ENCODE data around the gene C17orf78. TPM values are rescaled to one million over a fixed set of nuclear protein-coding genes. Genes with fewer than 3 reads are reported as not detected.
"Not testable (repeated sequence)": the region's sequence is repeated elsewhere in the genome, so short reads cannot be mapped to it uniquely, and the experiment has no call there.

The C17orf78 gene
- total and polyA plus RNA-seq, 12 donors, result not detected

GRCh38 chr17:37392024-37392590, 16.3 kb downstream of the C17orf78 start:
- Histone ChIP-seq H3K36me3 (replicated peaks in 1 of 2) (no peaks in the 10 kb centered on the region), H3K9me3 (replicated peaks in 1 of 3) (no peaks in the 10 kb centered on the region), H3K4me1 (replicated peaks in 1 of 2) (no peaks in the 10 kb centered on the region), H3K27ac (no peak overlapping the region), H3K27me3 (no peaks in the 10 kb centered on the region), H3K4me3 (no peak overlapping the region)
- DNase-seq, result no peak
- intact Hi-C loops (cut with DNase I), result no loop called here
- 72 to 80% (median 74%) methylated on average over 3 of the region's 3 CpGs for WGBS, 4 donors
- no peak for TF ChIP-seq POLR2A (IDR thresholded peaks at IDR 0.05)
- TF ChIP-seq, protein P1, sequence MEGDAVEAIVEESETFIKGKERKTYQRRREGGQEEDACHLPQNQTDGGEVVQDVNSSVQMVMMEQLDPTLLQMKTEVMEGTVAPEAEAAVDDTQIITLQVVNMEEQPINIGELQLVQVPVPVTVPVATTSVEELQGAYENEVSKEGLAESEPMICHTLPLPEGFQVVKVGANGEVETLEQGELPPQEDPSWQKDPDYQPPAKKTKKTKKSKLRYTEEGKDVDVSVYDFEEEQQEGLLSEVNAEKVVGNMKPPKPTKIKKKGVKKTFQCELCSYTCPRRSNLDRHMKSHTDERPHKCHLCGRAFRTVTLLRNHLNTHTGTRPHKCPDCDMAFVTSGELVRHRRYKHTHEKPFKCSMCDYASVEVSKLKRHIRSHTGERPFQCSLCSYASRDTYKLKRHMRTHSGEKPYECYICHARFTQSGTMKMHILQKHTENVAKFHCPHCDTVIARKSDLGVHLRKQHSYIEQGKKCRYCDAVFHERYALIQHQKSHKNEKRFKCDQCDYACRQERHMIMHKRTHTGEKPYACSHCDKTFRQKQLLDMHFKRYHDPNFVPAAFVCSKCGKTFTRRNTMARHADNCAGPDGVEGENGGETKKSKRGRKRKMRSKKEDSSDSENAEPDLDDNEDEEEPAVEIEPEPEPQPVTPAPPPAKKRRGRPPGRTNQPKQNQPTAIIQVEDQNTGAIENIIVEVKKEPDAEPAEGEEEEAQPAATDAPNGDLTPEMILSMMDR (IDR thresholded peaks at IDR 0.05), result no peak

- no peak for DNase-seq
- no peak overlapping the region for H3K4me3 ChIP-seq
- H3K4me1 ChIP-seq (replicated peaks in 1 of 2), result no peaks in the 10 kb centered on the region
- intact Hi-C loops (cut with DNase I), result no loop called here
- whole genome bisulfite sequencing, 4 donors, result 91 to 95% (median 93%) methylated on average over 6 to 7 of the region's 7 CpGs
- no peaks in the 10 kb centered on the region for H3K36me3 ChIP-seq (replicated peaks in 1 of 2)
- no peak overlapping the region for H3K27ac ChIP-seq
- no peaks in the 10 kb centered on the region for H3K9me3 ChIP-seq (replicated peaks in 1 of 3)
- H3K27me3 ChIP-seq, result no peaks in the 10 kb centered on the region
- TF ChIP-seq, protein P1 (IDR thresholded peaks at IDR 0.05), result no peak
- TF ChIP-seq POLR2A (IDR thresholded peaks at IDR 0.05), result no peak
These were observed 17.6 kb downstream of the C17orf78 start for GRCh38 chr17:37393352-37393751.

DNA sequence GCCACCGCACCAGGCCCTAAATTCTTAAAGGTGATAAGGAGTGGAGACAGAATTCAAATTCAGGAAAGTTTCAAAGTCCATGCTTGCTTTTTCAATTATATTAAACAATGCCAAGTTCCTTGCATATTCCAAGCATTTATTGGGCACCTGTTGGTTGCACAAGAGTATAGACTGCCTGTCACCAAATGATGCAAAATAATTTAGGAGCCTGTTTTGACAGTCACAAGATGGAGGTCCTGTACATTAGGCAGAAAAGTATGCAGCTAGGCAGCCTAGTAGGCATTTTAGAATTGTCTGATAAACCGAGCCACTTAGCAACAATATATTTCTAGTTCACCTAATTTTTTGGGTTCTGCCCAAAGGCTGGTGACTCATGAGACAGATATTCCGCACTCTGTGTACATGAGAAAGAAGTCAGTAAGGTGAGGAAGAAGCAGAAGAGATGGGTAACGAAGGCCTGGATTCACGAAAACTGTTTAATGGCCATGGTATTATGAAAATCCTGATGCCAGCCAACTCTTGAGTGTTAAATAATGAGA, 23.5 kb downstream of the C17orf78 start:
- peak in 2 of 7 donors; percentile 27 to 28 for DNase-seq
- intact Hi-C loops (cut with DNase I), result no loop called here
- H3K4me1 ChIP-seq (replicated peaks in 1 of 2), result no peaks in the 10 kb centered on the region
- 50 to 67% (median 63%) methylated on average over 5 of the region's 5 CpGs for WGBS, 4 donors
- H3K36me3 ChIP-seq (replicated peaks in 1 of 2), result no peaks in the 10 kb centered on the region
- H3K27me3 ChIP-seq, result no peaks in the 10 kb centered on the region
- H3K4me3 ChIP-seq, result no peak overlapping the region
- H3K9me3 ChIP-seq (replicated peaks in 1 of 3), result no peaks in the 10 kb centered on the region
- no peak overlapping the region for H3K27ac ChIP-seq
- TF ChIP-seq, protein P1 (IDR thresholded peaks at IDR 0.05), result no peak
- TF ChIP-seq POLR2A (IDR thresholded peaks at IDR 0.05), result no peak

DNA sequence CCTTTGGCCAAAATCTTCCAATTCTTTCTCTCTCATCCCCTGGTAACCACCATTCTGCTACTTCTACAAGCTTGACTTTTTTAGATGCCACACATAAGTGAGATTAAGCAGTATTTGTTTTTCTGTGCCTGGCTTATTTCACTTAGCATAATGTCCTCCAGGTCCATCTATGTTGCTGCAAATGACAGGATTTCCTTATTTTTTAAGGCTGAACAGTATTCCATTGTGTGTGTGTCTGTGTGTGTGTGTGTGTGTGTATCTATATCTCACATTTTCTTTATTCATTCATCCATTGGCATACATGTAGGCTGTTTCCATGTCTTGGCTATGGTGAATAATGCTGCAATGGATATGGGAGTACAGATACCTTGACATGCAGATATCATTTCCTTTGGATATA, 24.7 kb downstream of the C17orf78 start:
- intact Hi-C loops (cut with DNase I), result no loop called here
- no peaks in the 10 kb centered on the region for H3K36me3 ChIP-seq (replicated peaks in 1 of 2)
- H3K4me1 ChIP-seq (replicated peaks in 1 of 2), result peaks cover 0 to under 1% of the 10 kb centered on the region in 2 donors
- DNase-seq, result no peak
- no peak overlapping the region for H3K4me3 ChIP-seq
- no peaks in the 10 kb centered on the region for H3K27me3 ChIP-seq
- H3K27ac ChIP-seq, result no peak overlapping the region
- TF ChIP-seq, protein P1 (IDR thresholded peaks at IDR 0.05), result no peak
- no peak for TF ChIP-seq POLR2A (IDR thresholded peaks at IDR 0.05)
- no peaks in the 10 kb centered on the region for H3K9me3 ChIP-seq (replicated peaks in 1 of 3)

DNA sequence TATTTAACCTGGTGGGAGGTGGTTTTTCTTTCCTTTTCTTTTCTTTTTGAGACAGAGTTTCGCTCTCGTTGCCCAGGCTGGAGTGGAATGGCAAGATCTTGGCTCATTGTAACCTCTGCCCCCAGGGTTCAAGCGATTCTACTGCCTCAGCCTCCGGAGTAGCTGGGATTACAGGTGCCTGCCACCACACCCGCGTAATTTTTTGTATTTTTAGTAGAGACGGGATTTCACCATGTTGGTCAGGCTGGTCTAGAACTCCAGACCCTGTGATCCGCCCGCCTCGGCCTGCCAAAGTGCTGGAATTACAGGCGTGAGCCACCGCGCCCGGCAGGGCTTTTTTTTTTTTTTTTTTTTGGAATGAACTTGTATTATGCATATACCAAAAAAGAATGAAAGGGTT, 29.7 kb downstream of the C17orf78 start:
- 84 to 87% (median 85%) methylated on average over 14 of the region's 14 CpGs for WGBS, 4 donors
- H3K9me3 ChIP-seq (replicated peaks in 1 of 3); H3K36me3 ChIP-seq (replicated peaks in 1 of 2); DNase-seq; intact Hi-C loops (cut with DNase I); H3K27ac ChIP-seq; H3K27me3 ChIP-seq: not testable (repeated sequence)
- Histone ChIP-seq H3K4me3 (peak overlapping the region in 1 of 4 donors; percentile 88), H3K4me1 (replicated peaks in 1 of 2) (peaks cover 7 to 18% of the 10 kb centered on the region in 2 donors)
